ENCODE results near the gene RAB6B. TPM values are rescaled to one million over a fixed set of nuclear protein-coding genes. Genes with fewer than 3 reads are reported as not detected.

The RAB6B gene
- polyA plus RNA-seq, 2 of the 4 experiments (the other 2 are of a cell fraction): 2.4 to 2.5 TPM

GRCh38 chr3:133872161-133872560 lies 23.5 kb downstream of the RAB6B start:
- Histone ChIP-seq H3K4me1 (no peaks in the 10 kb centered on the region), H3K4me2 (no peak overlapping the region), H3K9me3 (no peaks in the 10 kb centered on the region), H3K27ac (no peak overlapping the region), H3K4me3 (no peak overlapping the region)
- no peak for DNase-seq (ENCODE audit: low read depth in 1 of 2, low spot score in 1 of 2)
- FAIRE-seq: no peak
- TF ChIP-seq MAFK (IDR thresholded peaks at IDR 0.05; ENCODE audit: partially characterized antibody) (no peak), JUNB (IDR thresholded peaks at IDR 0.05) (no peak), GATA3 (IDR thresholded peaks at IDR 0.05; ENCODE audit: borderline replicate concordance) (no peak), FOSB (CRISPR knock-in tag; IDR thresholded peaks at IDR 0.05) (no peak), MAZ (IDR thresholded peaks at IDR 0.05; ENCODE audit: borderline replicate concordance, low read depth, low read length) (no peak), CHD2 (IDR thresholded peaks at IDR 0.05; ENCODE audit: low read length, partially characterized antibody) (no peak), CBX8 (IDR thresholded peaks at IDR 0.05) (no peak), RCOR1 (IDR thresholded peaks at IDR 0.05; ENCODE audit: low read depth, low read length) (no peak), FOXS1 (CRISPR knock-in tag; IDR thresholded peaks at IDR 0.05) (no peak)
- TF ChIP-seq, protein P1, sequence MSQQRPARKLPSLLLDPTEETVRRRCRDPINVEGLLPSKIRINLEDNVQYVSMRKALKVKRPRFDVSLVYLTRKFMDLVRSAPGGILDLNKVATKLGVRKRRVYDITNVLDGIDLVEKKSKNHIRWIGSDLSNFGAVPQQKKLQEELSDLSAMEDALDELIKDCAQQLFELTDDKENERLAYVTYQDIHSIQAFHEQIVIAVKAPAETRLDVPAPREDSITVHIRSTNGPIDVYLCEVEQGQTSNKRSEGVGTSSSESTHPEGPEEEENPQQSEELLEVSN (IDR thresholded peaks at IDR 0.05; ENCODE audit: borderline replicate concordance, low read depth): no peak
- CTCF ChIA-PET: no interaction called here
- POLR2A ChIA-PET: no interaction called here
- ATAC-seq: no peak
- WGBS (ENCODE audit: missing lambda C conversion rate): 72% methylated on average over 4 of the region's 4 CpGs

DNA sequence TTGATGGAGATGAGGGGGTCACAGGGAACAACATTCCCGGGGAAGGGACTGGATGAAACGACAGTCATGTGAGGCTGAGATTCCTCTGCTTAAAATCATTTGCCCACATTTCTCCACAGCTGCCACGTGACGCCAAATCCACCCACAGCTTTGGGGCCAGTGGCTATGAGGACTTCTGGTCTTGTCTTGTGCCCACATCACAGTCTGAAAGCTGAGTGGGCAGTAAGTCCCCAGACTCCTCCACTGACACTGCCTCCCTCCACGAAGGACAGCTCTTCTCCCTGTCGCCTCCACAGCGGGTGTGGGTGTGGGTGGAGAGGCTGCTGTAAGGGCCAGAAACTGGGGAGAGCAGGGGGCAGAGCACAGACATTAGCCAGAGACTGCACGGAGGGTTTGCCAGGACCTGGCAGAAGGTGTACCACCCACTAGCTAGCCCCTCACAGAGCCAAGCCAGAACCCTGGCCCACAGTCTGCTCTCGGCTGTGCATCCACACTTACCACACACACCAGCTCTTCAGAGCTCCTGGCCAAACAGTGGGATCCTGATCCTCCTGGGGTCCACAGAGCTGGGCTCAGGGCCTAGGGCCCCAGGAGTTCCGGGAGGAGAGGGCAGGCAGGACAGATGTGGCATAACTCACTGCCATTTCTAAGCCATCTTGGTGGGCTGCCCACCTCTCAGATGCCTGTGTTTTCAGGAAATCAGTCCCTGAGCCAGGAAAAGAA lies 24.2 kb downstream of the RAB6B start:
- FAIRE-seq (no peak), DNase-seq (ENCODE audit: low read depth in 1 of 2, low spot score in 1 of 2) (no peak), ATAC-seq (no peak)
- no peaks in the 10 kb centered on the region for H3K4me1 ChIP-seq
- ChIA-PET CTCF (no interaction called here), POLR2A (no interaction called here)
- H3K9me3 ChIP-seq: no peaks in the 10 kb centered on the region
- no peak overlapping the region for H3K4me3 ChIP-seq
- no peak overlapping the region for H3K27ac ChIP-seq
- no peak overlapping the region for H3K4me2 ChIP-seq
- TF ChIP-seq JUN (IDR thresholded peaks at IDR 0.05) (no peak), FOSL2 (IDR thresholded peaks at IDR 0.05) (no peak), FOSL2 (CRISPR knock-in tag; IDR thresholded peaks at IDR 0.05) (no peak), HOXB5 (CRISPR knock-in tag; IDR thresholded peaks at IDR 0.05) (no peak), REST (IDR thresholded peaks at IDR 0.05) (no peak), FOXS1 (CRISPR knock-in tag; IDR thresholded peaks at IDR 0.05) (no peak), TFCP2L1 (CRISPR knock-in tag; IDR thresholded peaks at IDR 0.05) (no peak), RFX5 (IDR thresholded peaks at IDR 0.05) (no peak), ATOH8 (CRISPR knock-in tag; IDR thresholded peaks at IDR 0.05; ENCODE audit: low read depth) (no peak), RCOR1 (IDR thresholded peaks at IDR 0.05; ENCODE audit: low read depth, low read length) (no peak), HOXA7 (CRISPR knock-in tag; IDR thresholded peaks at IDR 0.05) (no peak)
- TF ChIP-seq, protein P2, sequence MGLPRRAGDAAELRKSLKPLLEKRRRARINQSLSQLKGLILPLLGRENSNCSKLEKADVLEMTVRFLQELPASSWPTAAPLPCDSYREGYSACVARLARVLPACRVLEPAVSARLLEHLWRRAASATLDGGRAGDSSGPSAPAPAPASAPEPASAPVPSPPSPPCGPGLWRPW (IDR thresholded peaks at IDR 0.05): no peak
- TF ChIP-seq, protein P3, sequence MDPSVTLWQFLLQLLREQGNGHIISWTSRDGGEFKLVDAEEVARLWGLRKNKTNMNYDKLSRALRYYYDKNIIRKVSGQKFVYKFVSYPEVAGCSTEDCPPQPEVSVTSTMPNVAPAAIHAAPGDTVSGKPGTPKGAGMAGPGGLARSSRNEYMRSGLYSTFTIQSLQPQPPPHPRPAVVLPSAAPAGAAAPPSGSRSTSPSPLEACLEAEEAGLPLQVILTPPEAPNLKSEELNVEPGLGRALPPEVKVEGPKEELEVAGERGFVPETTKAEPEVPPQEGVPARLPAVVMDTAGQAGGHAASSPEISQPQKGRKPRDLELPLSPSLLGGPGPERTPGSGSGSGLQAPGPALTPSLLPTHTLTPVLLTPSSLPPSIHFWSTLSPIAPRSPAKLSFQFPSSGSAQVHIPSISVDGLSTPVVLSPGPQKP (IDR thresholded peaks at IDR 0.05; ENCODE audit: low read depth, low read length): no peak
- WGBS (ENCODE audit: missing lambda C conversion rate): 55% methylated on average over 9 of the region's 10 CpGs
